NCI-H2196 (cell line): ENCODE measurements around the gene ZBTB18.
"Not testable (repeated sequence)": the region's sequence is repeated elsewhere in the genome, so short reads cannot be mapped to it uniquely, and the experiment has no call there.

ENCODE experiments used
- DNase-seq: peaks from one replicate; lab custom pipeline; 2025; ENCODE audit not compliant: unreplicated experiment; lab: John Stamatoyannopoulos, UW

The ZBTB18 gene

GRCh38 chr1:244050835-244051444 is at the start of gene ZBTB18:
TSS of gene ZBTB18 (plus strand) at chr1:244051283. CDS start at chr1:244051432, 149 bp downstream.
- peak; percentile 1 for DNase-seq

- no peak for DNase-seq
Observed at GRCh38 chr1:244002721-244003120, 48.4 kb upstream of the ZBTB18 start.

GRCh38 chr1:244005455-244005854 is 45.6 kb upstream of the ZBTB18 start:
- no peak for DNase-seq

- DNase-seq: no peak
Observed at GRCh38 chr1:244006381-244006901, 44.6 kb upstream of the ZBTB18 start.

GRCh38 chr1:244006961-244007360 is 44.1 kb upstream of the ZBTB18 start:
- no peak for DNase-seq

- DNase-seq: no peak
Observed at GRCh38 chr1:244010191-244010590, 40.9 kb upstream of the ZBTB18 start.

- DNase-seq: no peak
Observed at GRCh38 chr1:244010703-244011123, 40.4 kb upstream of the ZBTB18 start.

GRCh38 chr1:244011271-244011670 is 39.8 kb upstream of the ZBTB18 start:
- DNase-seq: no peak

- no peak for DNase-seq
Observed at GRCh38 chr1:244011786-244012185, 39.3 kb upstream of the ZBTB18 start.

GRCh38 chr1:244012202-244012601 is 38.9 kb upstream of the ZBTB18 start:
- DNase-seq: peak; percentile 45

- no peak for DNase-seq
Observed at GRCh38 chr1:244013100-244013499, 38.0 kb upstream of the ZBTB18 start.

- DNase-seq: not testable (repeated sequence)
Observed at GRCh38 chr1:244014862-244015261, 36.2 kb upstream of the ZBTB18 start.

- DNase-seq: no peak
Observed at GRCh38 chr1:244019982-244020485, 31.0 kb upstream of the ZBTB18 start.

GRCh38 chr1:244021427-244021826 is 29.7 kb upstream of the ZBTB18 start:
- DNase-seq: no peak

GRCh38 chr1:244022311-244022710 is 28.8 kb upstream of the ZBTB18 start:
- DNase-seq: no peak

- DNase-seq: no peak
Observed at GRCh38 chr1:244022864-244023440, 28.1 kb upstream of the ZBTB18 start.

GRCh38 chr1:244027491-244028145 is 23.5 kb upstream of the ZBTB18 start:
- DNase-seq: no peak

GRCh38 chr1:244028701-244029100 is 22.4 kb upstream of the ZBTB18 start:
- no peak for DNase-seq

GRCh38 chr1:244029124-244029523 is 22.0 kb upstream of the ZBTB18 start:
- DNase-seq: no peak

- no peak for DNase-seq
Observed at GRCh38 chr1:244030481-244031040, 20.5 kb upstream of the ZBTB18 start.

- DNase-seq: no peak
Observed at GRCh38 chr1:244035358-244035757, 15.7 kb upstream of the ZBTB18 start.

- DNase-seq: no peak
Observed at GRCh38 chr1:244037252-244037651, 13.8 kb upstream of the ZBTB18 start.
